Measurements from ENCODE around the gene RHBDL1.

The RHBDL1 gene

GRCh38 chr16:682493-683395 lies 7.3 kb downstream of the RHBDL1 start:
- no peaks in the 10 kb centered on the region for H4K20me1 ChIP-seq (ENCODE audit: insufficient read depth)

GRCh38 chr16:683396-684070 lies 8.1 kb downstream of the RHBDL1 start:
- no peaks in the 10 kb centered on the region for H4K20me1 ChIP-seq (ENCODE audit: insufficient read depth)
- peaks cover 18% of the 10 kb centered on the region for H3K79me2 ChIP-seq (ENCODE audit: insufficient read depth, low read depth)
- H3K36me3 ChIP-seq (ENCODE audit: insufficient read depth), result no peaks in the 10 kb centered on the region; the same call in 1 of the 2 replicates
- no peaks in the 10 kb centered on the region for H3K4me1 ChIP-seq (ENCODE audit: low read depth, poor library complexity, severe bottlenecking)
- no peaks in the 10 kb centered on the region for H3K27me3 ChIP-seq (ENCODE audit: insufficient read depth, low read depth)
- no peak overlapping the region for H3K4me3 ChIP-seq (IDR thresholded peaks at IDR 0.05; ENCODE audit: insufficient read depth, low read depth, low read length)
- no peak overlapping the region for H3K9ac ChIP-seq
- no peak overlapping the region for H3K4me2 ChIP-seq
- no peak overlapping the region for H3K27ac ChIP-seq
- no peak overlapping the region for H2AFZ ChIP-seq (ENCODE audit: low read depth)
- TF ChIP-seq, protein P1, sequence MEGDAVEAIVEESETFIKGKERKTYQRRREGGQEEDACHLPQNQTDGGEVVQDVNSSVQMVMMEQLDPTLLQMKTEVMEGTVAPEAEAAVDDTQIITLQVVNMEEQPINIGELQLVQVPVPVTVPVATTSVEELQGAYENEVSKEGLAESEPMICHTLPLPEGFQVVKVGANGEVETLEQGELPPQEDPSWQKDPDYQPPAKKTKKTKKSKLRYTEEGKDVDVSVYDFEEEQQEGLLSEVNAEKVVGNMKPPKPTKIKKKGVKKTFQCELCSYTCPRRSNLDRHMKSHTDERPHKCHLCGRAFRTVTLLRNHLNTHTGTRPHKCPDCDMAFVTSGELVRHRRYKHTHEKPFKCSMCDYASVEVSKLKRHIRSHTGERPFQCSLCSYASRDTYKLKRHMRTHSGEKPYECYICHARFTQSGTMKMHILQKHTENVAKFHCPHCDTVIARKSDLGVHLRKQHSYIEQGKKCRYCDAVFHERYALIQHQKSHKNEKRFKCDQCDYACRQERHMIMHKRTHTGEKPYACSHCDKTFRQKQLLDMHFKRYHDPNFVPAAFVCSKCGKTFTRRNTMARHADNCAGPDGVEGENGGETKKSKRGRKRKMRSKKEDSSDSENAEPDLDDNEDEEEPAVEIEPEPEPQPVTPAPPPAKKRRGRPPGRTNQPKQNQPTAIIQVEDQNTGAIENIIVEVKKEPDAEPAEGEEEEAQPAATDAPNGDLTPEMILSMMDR (conservative IDR thresholded peaks at IDR 0.05; ENCODE audit: low read depth, low read length), result no peak

More at GRCh38 chr16:682493-683395, 7.3 kb downstream of the RHBDL1 start:
- Histone ChIP-seq H3K9ac (no peak overlapping the region), H3K79me2 (ENCODE audit: insufficient read depth, low read depth) (peaks cover 18% of the 10 kb centered on the region), H3K4me1 (ENCODE audit: low read depth, poor library complexity, severe bottlenecking) (no peaks in the 10 kb centered on the region), H3K4me3 (IDR thresholded peaks at IDR 0.05; ENCODE audit: insufficient read depth, low read depth, low read length) (no peak overlapping the region), H3K36me3 (ENCODE audit: insufficient read depth) (no peaks in the 10 kb centered on the region; the same call in 1 of the 2 replicates), H3K4me2 (no peak overlapping the region), H3K27ac (no peak overlapping the region), H2AFZ (ENCODE audit: low read depth) (no peak overlapping the region), H3K27me3 (ENCODE audit: insufficient read depth, low read depth) (no peaks in the 10 kb centered on the region)
- TF ChIP-seq, protein P1 (conservative IDR thresholded peaks at IDR 0.05; ENCODE audit: low read depth, low read length), result no peak

- no peak within 1 kb of the TSS for H3K9ac ChIP-seq
- H3K36me3 ChIP-seq (ENCODE audit: insufficient read depth), result no peaks in the 10 kb centered on the region; the same call in 1 of the 2 replicates
- H3K27me3 ChIP-seq (ENCODE audit: insufficient read depth, low read depth), result no peaks in the 10 kb centered on the region
- peaks cover 18% of the 10 kb centered on the region for H3K79me2 ChIP-seq (ENCODE audit: insufficient read depth, low read depth)
- no peak within 1 kb of the TSS for H3K4me2 ChIP-seq
- no peak within 1 kb of the TSS for H2AFZ ChIP-seq (ENCODE audit: low read depth)
- H3K4me3 ChIP-seq (IDR thresholded peaks at IDR 0.05; ENCODE audit: insufficient read depth, low read depth, low read length), result no peak within 1 kb of the TSS
- H3K27ac ChIP-seq, result no peak within 1 kb of the TSS
- peaks cover under 1% of the 10 kb centered on the region for H3K4me1 ChIP-seq (ENCODE audit: low read depth, poor library complexity, severe bottlenecking)
- no peaks in the 10 kb centered on the region for H4K20me1 ChIP-seq (ENCODE audit: insufficient read depth)
- TF ChIP-seq, protein P1 (conservative IDR thresholded peaks at IDR 0.05; ENCODE audit: low read depth, low read length), result no peak
Observed at GRCh38 chr16:684071-684794, 8.8 kb downstream of the RHBDL1 start, which contains the start of gene JMJD8. TSS of gene JMJD8 (minus strand) at chr16:684334. CDS start at chr16:684319, 15 bp downstream.

GRCh38 chr16:684961-685696 lies 9.7 kb downstream of the RHBDL1 start:
- no peaks in the 10 kb centered on the region; the same call in 1 of the 2 replicates for H3K36me3 ChIP-seq (ENCODE audit: insufficient read depth)
- no peak overlapping the region for H2AFZ ChIP-seq (ENCODE audit: low read depth)
- H4K20me1 ChIP-seq (ENCODE audit: insufficient read depth), result no peaks in the 10 kb centered on the region
- no peak overlapping the region for H3K9ac ChIP-seq
- H3K4me2 ChIP-seq, result no peak overlapping the region
- no peak overlapping the region for H3K27ac ChIP-seq
- TF ChIP-seq, protein P1 (conservative IDR thresholded peaks at IDR 0.05; ENCODE audit: low read depth, low read length), result no peak
- H3K79me2 ChIP-seq (ENCODE audit: insufficient read depth, low read depth), result peaks cover 18% of the 10 kb centered on the region
- no peaks in the 10 kb centered on the region for H3K27me3 ChIP-seq (ENCODE audit: insufficient read depth, low read depth)
- peaks cover 4% of the 10 kb centered on the region for H3K4me1 ChIP-seq (ENCODE audit: low read depth, poor library complexity, severe bottlenecking)
- no peak overlapping the region for H3K4me3 ChIP-seq (IDR thresholded peaks at IDR 0.05; ENCODE audit: insufficient read depth, low read depth, low read length)

All from KMS-11 (cell line).